ENCODE measurements around the gene PTPRM. TPM values are rescaled to one million over a fixed set of nuclear protein-coding genes. Genes with fewer than 3 reads are reported as not detected.
"Not testable (repeated sequence)": the region's sequence is repeated elsewhere in the genome, so short reads cannot be mapped to it uniquely, and the experiment has no call there.

PTPRM gene
- total RNA-seq, 4 donors from 2014 or later = 81.5 to 98.9 (median 86.8) TPM

DNA sequence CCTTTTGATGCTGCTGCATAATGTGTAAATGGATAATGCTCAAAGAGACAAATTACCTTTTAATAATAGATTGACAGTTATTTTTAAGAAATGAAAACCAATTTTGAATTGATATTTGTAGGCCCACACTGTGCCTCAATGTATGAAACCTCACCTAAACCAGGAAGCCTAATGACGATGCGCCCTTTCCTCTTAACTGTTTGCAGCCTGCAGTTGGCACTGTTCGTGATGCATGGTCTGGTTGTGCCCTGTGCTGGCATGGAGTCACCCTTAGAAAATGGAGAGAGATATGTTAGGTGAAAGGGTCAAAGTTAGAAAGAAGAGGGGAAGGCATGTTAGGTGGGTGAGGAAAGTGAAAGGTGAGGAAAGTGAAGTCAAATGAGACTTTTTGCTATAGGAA lies 390.2 kb downstream of the PTPRM start:
- ATAC-seq = no peak
- no peak overlapping the region for H3K27ac ChIP-seq
- TF ChIP-seq POLR2AphosphoS5 (IDR thresholded peaks at IDR 0.05) (no peak), POLR2A (IDR thresholded peaks at IDR 0.05) (no peak), EP300 (IDR thresholded peaks at IDR 0.05) (no peak)
- TF ChIP-seq, protein P1, sequence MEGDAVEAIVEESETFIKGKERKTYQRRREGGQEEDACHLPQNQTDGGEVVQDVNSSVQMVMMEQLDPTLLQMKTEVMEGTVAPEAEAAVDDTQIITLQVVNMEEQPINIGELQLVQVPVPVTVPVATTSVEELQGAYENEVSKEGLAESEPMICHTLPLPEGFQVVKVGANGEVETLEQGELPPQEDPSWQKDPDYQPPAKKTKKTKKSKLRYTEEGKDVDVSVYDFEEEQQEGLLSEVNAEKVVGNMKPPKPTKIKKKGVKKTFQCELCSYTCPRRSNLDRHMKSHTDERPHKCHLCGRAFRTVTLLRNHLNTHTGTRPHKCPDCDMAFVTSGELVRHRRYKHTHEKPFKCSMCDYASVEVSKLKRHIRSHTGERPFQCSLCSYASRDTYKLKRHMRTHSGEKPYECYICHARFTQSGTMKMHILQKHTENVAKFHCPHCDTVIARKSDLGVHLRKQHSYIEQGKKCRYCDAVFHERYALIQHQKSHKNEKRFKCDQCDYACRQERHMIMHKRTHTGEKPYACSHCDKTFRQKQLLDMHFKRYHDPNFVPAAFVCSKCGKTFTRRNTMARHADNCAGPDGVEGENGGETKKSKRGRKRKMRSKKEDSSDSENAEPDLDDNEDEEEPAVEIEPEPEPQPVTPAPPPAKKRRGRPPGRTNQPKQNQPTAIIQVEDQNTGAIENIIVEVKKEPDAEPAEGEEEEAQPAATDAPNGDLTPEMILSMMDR (IDR thresholded peaks at IDR 0.05) = no peak

DNA sequence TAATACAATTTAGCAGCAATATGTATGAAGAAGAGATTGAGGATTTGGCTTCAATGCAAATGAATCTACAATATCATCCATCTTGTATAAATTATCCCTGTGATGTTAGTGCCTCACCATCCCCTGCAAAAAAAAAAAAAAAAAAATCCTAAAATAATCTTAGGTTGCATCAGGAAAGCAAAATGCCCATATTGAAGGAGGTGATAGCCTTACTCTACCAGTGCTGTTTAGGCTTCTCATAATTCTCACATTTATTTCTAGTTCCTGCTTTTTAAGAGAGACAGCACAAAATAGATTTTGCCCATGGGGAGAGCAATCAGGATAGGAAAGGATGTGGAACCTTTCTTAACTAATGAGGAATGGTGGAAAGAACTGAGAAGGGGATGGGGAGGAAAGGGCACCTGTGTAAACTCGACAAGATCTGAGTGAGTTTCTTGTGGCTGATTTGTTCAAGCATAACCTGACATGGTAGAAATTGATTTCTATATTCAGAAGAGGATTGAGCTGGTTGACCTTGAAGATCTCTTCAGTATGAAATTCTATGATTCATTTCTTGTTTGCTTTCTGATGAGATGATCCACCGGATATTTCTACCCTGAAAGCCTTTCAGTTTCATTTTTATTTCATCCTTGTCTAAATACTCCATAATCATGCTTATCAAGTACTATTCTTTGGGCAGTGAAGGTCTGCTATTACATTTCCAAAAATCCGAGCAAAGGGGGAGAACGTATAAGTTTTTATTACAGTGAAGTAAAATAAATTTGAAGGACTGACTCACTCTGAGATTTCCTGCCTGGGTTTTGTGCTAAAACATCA lies 391.2 kb downstream of the PTPRM start:
- WGBS, 2 donors (ENCODE audit: low coverage in 1 of 2) = 53% methylated on average over 2 to 4 of the region's 4 CpGs
- ATAC-seq = no peak
- no peak overlapping the region for H3K27ac ChIP-seq

More for the DNA sequence above, 390.2 kb downstream of the PTPRM start:
- Histone ChIP-seq H3K36me3 (no peaks in the 10 kb centered on the region), H3K4me1 (peaks cover 0 to 25% (median 0%) of the 10 kb centered on the region in 3 donors), H3K4me3 (no peak overlapping the region), H3K9me3 (no peaks in the 10 kb centered on the region), H3K27me3 (no peaks in the 10 kb centered on the region)
- 93 to 94% methylated on average over 3 of the region's 3 CpGs for WGBS, 2 donors (ENCODE audit: low coverage in 1 of 2)

DNA sequence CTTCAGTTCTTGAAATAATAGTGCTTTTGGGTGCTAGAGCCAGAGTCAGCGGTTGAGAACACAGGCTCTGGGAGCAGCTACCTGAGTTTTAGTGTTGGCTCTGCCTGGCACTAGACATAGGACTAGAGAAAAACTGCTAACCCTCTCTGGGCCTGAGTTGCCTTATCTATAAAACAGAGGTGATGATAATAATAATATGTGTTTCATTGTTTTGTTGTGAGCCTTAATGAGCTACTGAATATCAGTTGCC lies 391.7 kb downstream of the PTPRM start:
- Histone ChIP-seq H3K4me1 (peaks cover 0 to 25% (median 0%) of the 10 kb centered on the region in 3 donors), H3K36me3 (no peaks in the 10 kb centered on the region), H3K9me3 (no peaks in the 10 kb centered on the region), H3K4me3 (no peak overlapping the region), H3K27ac (no peak overlapping the region), H3K27me3 (no peaks in the 10 kb centered on the region)
- no peak for ATAC-seq
- 56% methylated on average over 1 of the region's 1 CpG; no CpG with 5 or more reads in 1 of the 2 donors for WGBS, 2 donors (ENCODE audit: low coverage in 1 of 2)
- TF ChIP-seq EP300 (IDR thresholded peaks at IDR 0.05) (no peak), POLR2A (IDR thresholded peaks at IDR 0.05) (no peak), POLR2AphosphoS5 (IDR thresholded peaks at IDR 0.05) (no peak)
- TF ChIP-seq, protein P1 (IDR thresholded peaks at IDR 0.05) = no peak

More for the DNA sequence above, 391.2 kb downstream of the PTPRM start:
- H3K4me3 ChIP-seq = no peak overlapping the region
- H3K36me3 ChIP-seq = no peaks in the 10 kb centered on the region
- TF ChIP-seq EP300 (IDR thresholded peaks at IDR 0.05) = no peak
- TF ChIP-seq POLR2AphosphoS5 (IDR thresholded peaks at IDR 0.05) = no peak
- no peak for TF ChIP-seq POLR2A (IDR thresholded peaks at IDR 0.05)
- TF ChIP-seq, protein P1 (IDR thresholded peaks at IDR 0.05) = no peak
- H3K9me3 ChIP-seq = no peaks in the 10 kb centered on the region
- peaks cover 0 to 25% (median 0%) of the 10 kb centered on the region in 3 donors for H3K4me1 ChIP-seq
- no peaks in the 10 kb centered on the region for H3K27me3 ChIP-seq

DNA sequence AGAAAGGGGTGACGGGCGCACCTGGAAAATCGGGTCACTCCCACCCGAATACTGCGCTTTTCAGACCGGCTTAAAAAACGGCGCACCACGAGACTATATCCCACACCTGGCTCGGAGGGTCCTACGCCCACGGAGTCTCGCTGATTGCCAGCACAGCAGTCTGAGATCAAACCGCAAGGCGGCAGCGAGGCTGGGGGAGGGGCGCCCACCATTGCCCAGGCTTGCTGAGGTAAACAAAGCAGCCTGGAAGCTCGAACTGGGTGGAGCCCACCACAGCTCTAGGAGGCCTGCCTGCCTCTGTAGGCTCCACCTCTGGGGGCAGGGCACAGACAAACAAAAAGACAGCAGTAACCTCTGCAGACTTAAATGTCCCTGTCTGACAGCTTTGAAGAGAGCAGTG lies 399.6 kb downstream of the PTPRM start:
- not testable (repeated sequence) for ATAC-seq, H3K27me3 ChIP-seq, H3K27ac ChIP-seq, H3K36me3 ChIP-seq, H3K4me3 ChIP-seq, H3K9me3 ChIP-seq, H3K4me1 ChIP-seq
- no CpG with 5 or more reads among the region's 18 CpGs for WGBS, 2 donors (ENCODE audit: low coverage in 1 of 2)

DNA sequence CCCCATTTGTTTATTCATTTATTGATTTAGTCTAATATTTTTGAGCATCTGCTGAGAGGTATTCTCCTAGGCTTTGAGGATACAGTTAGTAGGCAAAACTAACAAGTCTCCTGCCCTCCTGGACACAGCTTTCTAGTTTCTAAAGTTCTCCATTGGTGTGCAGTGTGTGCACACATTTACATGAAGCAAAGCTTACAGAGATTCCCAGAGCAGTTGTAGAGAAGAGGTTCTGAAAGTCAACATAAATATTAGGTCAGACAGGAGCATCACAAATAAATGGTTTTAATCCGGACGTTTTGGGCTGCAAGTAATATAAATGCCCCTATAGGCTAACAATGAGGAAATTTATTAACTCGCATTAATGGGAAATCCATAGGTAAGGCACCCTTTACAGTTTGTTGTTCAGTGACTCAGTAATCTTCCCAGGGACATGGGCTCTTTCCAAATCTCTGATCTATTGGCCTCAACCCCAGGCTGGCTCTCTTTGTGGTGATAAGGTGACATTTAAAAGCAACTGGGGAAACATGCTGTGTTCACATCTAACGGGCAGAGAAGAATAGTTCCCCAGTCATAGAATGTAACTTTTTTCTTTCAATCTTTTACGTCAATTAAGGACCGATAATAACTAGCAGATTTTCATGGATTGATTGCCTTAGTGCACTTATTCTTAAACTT lies 407.2 kb downstream of the PTPRM start:
- TF ChIP-seq POLR2A (IDR thresholded peaks at IDR 0.05) (no peak), POLR2AphosphoS5 (IDR thresholded peaks at IDR 0.05) (no peak), EP300 (IDR thresholded peaks at IDR 0.05) (no peak)
- TF ChIP-seq, protein P1 (IDR thresholded peaks at IDR 0.05) = no peak
- H3K4me3 ChIP-seq = no peak overlapping the region
- no peaks in the 10 kb centered on the region for H3K4me1 ChIP-seq
- no peaks in the 10 kb centered on the region for H3K9me3 ChIP-seq
- no peak for ATAC-seq
- no peak overlapping the region for H3K27ac ChIP-seq
- WGBS, 2 donors (ENCODE audit: low coverage in 1 of 2) = 87 to 96% methylated on average over 5 to 6 of the region's 6 CpGs
- H3K36me3 ChIP-seq = no peaks in the 10 kb centered on the region
- H3K27me3 ChIP-seq = no peaks in the 10 kb centered on the region

Data from gastroesophageal sphincter (tissue), 4 donors.